Loucy (cell line): ENCODE results near the gene APEX2.

Experiments
- H2AFZ ChIP-seq: fragments of 200-600 bp; sonication (generic); 2 replicates; pipeline ENCODE4 v1.6.0; 2016; ENCODE audit warnings: antibody characterized with exemption, mild to moderate bottlenecking, low read length, moderate library complexity
- H3F3A ChIP-seq: fragments of 200-600 bp; 2 replicates; pipeline ENCODE4 v1.6.0; 2016; ENCODE audit warnings: antibody characterized with exemption, low read depth, mild to moderate bottlenecking
- H3K27me3 ChIP-seq: fragments of 200-600 bp; sonication (generic); 2 replicates; pipeline ENCODE4 v1.6.1; 2014; ENCODE audit warnings: low read length, mild to moderate bottlenecking; ENCODE audit not compliant: insufficient read depth, poor library complexity, severe bottlenecking
- H3K36me3 ChIP-seq: fragments of 200-600 bp; sonication (generic); 2 replicates; pipeline ENCODE4 v1.6.1; 2016; ENCODE audit warnings: low read length; ENCODE audit not compliant: insufficient read depth
- H3K4me1 ChIP-seq: fragments of 200-600 bp; sonication (generic); 2 replicates; pipeline ENCODE4 v1.5.1; 2014; ENCODE audit warnings: low read length, mild to moderate bottlenecking; ENCODE audit not compliant: insufficient read depth, poor library complexity, severe bottlenecking
- H3K4me2 ChIP-seq: fragments of 200-600 bp; sonication (generic); 2 replicates; pipeline ENCODE4 v1.6.0; 2014; ENCODE audit warnings: antibody characterized with exemption, low read length, low read depth, mild to moderate bottlenecking; ENCODE audit not compliant: poor library complexity, severe bottlenecking
- H3K4me3 ChIP-seq: fragments of 200-600 bp; sonication (generic); 2 replicates; pipeline ENCODE4 v1.5.1; 2014; ENCODE audit warnings: low read length, mild to moderate bottlenecking, mixed read lengths; ENCODE audit not compliant: poor library complexity, severe bottlenecking
- H3K79me2 ChIP-seq: fragments of 200-600 bp; sonication (generic); 2 replicates; pipeline ENCODE4 v1.6.1; 2014; ENCODE audit warnings: low read length; ENCODE audit not compliant: insufficient read depth
- H3K9ac ChIP-seq: fragments of 200-600 bp; sonication (generic); 2 replicates; pipeline ENCODE4 v1.6.0; 2014; ENCODE audit warnings: mild to moderate bottlenecking, low read depth, low read length, moderate library complexity; ENCODE audit not compliant: poor library complexity, severe bottlenecking
- H3K9me2 ChIP-seq: fragments of 200-600 bp; sonication (generic); replicated peaks from 2 replicates; pipeline ENCODE4 v1.6.1; 2016; ENCODE audit warnings: low read depth, low read length, mixed read lengths
- H3K9me3 ChIP-seq: fragments of 200-600 bp; sonication (generic); 2 replicates; pipeline ENCODE4 v1.6.1; 2014; ENCODE audit warnings: mild to moderate bottlenecking, antibody characterized with exemption, low read length, low read depth; ENCODE audit not compliant: insufficient read depth
- H4K20me1 ChIP-seq: fragments of 200-600 bp; sonication (generic); 2 replicates; pipeline ENCODE4 v1.6.0; 2014; ENCODE audit warnings: antibody characterized with exemption, low read length, mild to moderate bottlenecking; ENCODE audit not compliant: insufficient read depth, poor library complexity, severe bottlenecking
- EZH2phosphoT487 ChIP-seq: fragments of 200-600 bp; IDR thresholded peaks from 2 replicates; pipeline ENCODE4 v1.6.1; 2018; ENCODE audit warnings: antibody characterized with exemption, mild to moderate bottlenecking, moderate library complexity, borderline replicate concordance
- TF ChIP-seq, protein P1 (sequence below): fragments of 200-600 bp; sonication (generic); conservative IDR thresholded peaks from 2 replicates; pipeline ENCODE4 v1.5.1; 2014; ENCODE audit warnings: mild to moderate bottlenecking, antibody characterized with exemption, low read length

Gene APEX2

GRCh38 chrX:54999717-55000598 lies at the start of gene APEX2:
Gene APEX2 (plus strand): TSS chrX:55000363. CDS start chrX:55000423, 60 bp downstream.
- Histone ChIP-seq H3K9me3 (no peaks in the 10 kb centered on the region), H3K9me2 (no peaks in the 10 kb centered on the region), H3K27me3 (no peaks in the 10 kb centered on the region), H4K20me1 (peaks cover 5% of the 10 kb centered on the region), H3K4me1 (peaks cover 4% of the 10 kb centered on the region), H3K36me3 (peaks cover 11% of the 10 kb centered on the region; the same call in 1 of the 2 replicates), H3K4me2 (peak within 1 kb of the TSS; percentile 86), H3F3A (no peaks in the 10 kb centered on the region), H2AFZ (peak within 1 kb of the TSS; percentile 87), H3K79me2 (peaks cover 24% of the 10 kb centered on the region), H3K4me3 (peak within 1 kb of the TSS; percentile 97), H3K9ac (peak within 1 kb of the TSS; percentile 94)
- TF ChIP-seq EZH2phosphoT487: no peak
- TF ChIP-seq, protein P1, sequence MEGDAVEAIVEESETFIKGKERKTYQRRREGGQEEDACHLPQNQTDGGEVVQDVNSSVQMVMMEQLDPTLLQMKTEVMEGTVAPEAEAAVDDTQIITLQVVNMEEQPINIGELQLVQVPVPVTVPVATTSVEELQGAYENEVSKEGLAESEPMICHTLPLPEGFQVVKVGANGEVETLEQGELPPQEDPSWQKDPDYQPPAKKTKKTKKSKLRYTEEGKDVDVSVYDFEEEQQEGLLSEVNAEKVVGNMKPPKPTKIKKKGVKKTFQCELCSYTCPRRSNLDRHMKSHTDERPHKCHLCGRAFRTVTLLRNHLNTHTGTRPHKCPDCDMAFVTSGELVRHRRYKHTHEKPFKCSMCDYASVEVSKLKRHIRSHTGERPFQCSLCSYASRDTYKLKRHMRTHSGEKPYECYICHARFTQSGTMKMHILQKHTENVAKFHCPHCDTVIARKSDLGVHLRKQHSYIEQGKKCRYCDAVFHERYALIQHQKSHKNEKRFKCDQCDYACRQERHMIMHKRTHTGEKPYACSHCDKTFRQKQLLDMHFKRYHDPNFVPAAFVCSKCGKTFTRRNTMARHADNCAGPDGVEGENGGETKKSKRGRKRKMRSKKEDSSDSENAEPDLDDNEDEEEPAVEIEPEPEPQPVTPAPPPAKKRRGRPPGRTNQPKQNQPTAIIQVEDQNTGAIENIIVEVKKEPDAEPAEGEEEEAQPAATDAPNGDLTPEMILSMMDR: no peak

DNA sequence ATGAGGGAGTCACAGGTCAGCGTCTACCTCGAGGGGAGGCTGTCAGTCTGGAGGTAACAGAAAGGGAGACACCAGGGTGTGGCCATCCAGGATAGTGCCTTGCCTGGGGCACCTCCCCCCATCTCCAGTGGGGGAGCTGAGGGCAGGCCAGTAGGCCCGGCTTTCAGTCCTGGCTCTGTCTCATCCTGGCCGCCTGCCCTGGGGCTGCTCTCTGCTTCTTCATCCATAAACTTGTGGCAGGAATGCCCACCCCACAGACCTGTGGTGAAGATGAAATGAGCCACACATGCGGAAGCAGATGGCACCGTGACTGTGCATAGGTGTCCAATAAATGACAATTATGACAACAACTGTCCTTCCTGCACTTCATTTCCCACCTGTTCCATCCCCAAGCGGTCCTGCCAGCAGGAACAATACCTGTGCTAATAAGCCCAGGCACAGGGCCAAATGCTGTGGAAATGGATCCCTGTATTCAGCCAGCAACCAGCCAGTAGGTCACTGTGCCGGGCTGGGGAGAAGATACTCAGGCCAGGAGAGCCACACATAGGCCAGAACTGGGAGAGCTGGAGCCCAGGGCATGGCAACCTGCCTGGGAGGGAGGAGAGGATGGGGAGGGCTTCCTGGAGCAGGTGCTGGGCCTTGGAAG lies 49.3 kb upstream of the APEX2 start:
- no peaks in the 10 kb centered on the region for H4K20me1 ChIP-seq
- H3K9ac ChIP-seq: no peak overlapping the region
- no peaks in the 10 kb centered on the region for H3K27me3 ChIP-seq
- H3K4me1 ChIP-seq: no peaks in the 10 kb centered on the region
- H3K4me3 ChIP-seq: no peak overlapping the region
- H3K9me3 ChIP-seq: no peaks in the 10 kb centered on the region
- H3K9me2 ChIP-seq: no peaks in the 10 kb centered on the region
- no peak overlapping the region for H3K4me2 ChIP-seq
- H3K79me2 ChIP-seq: no peaks in the 10 kb centered on the region
- H2AFZ ChIP-seq: no peak overlapping the region
- TF ChIP-seq EZH2phosphoT487: no peak
- TF ChIP-seq, protein P1: no peak
- no peaks in the 10 kb centered on the region for H3F3A ChIP-seq
- no peaks in the 10 kb centered on the region for H3K36me3 ChIP-seq

DNA sequence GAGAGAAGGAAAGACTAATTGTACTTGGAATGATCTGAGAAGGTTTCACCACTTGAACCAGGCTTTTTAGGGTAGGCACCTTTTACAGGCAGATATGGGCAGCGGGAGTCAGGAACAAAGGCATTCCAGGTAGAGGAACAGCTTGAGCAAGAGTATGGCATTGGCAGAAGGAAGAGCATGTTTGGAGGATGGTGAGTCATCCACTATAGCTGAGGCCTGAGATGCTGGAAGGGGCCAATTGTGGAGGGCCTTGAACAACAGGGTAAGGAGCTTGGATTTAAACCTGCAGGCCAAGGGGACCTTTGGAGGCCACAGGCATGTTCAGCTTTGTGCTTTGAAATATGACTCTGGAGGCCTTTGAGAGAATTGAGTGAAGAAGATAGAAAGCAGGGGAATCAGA lies 38.4 kb upstream of the APEX2 start:
- no peak overlapping the region for H3K4me3 ChIP-seq
- TF ChIP-seq, protein P1: no peak
- TF ChIP-seq EZH2phosphoT487: no peak
- H3K9ac ChIP-seq: no peak overlapping the region

More for the DNA sequence above, 38.4 kb upstream of the APEX2 start:
- H3K4me2 ChIP-seq: no peak overlapping the region
- H3K27me3 ChIP-seq: no peaks in the 10 kb centered on the region
- H3K9me3 ChIP-seq: no peaks in the 10 kb centered on the region
- no peaks in the 10 kb centered on the region for H3K79me2 ChIP-seq
- H3K9me2 ChIP-seq: no peaks in the 10 kb centered on the region
- H3F3A ChIP-seq: no peaks in the 10 kb centered on the region
- no peak overlapping the region for H2AFZ ChIP-seq
- H4K20me1 ChIP-seq: no peaks in the 10 kb centered on the region
- H3K36me3 ChIP-seq: no peaks in the 10 kb centered on the region
- H3K4me1 ChIP-seq: no peaks in the 10 kb centered on the region
